ENCODE measurements around the gene PRR35.

Gene PRR35

GRCh38 chr16:551210-551609 lies 9.0 kb upstream of the PRR35 start:
- no peak overlapping the region for H3K9ac ChIP-seq
- no peak overlapping the region for H2AFZ ChIP-seq (ENCODE audit: low read depth)
- no peaks in the 10 kb centered on the region for H3K27me3 ChIP-seq (ENCODE audit: insufficient read depth, low read depth)
- H4K20me1 ChIP-seq (ENCODE audit: insufficient read depth): no peaks in the 10 kb centered on the region
- H3K36me3 ChIP-seq (ENCODE audit: insufficient read depth): no peaks in the 10 kb centered on the region
- no peak overlapping the region for H3K4me3 ChIP-seq (IDR thresholded peaks at IDR 0.05; ENCODE audit: insufficient read depth, low read depth, low read length)
- TF ChIP-seq CTCF (conservative IDR thresholded peaks at IDR 0.05; ENCODE audit: low read depth, low read length): no peak
- no peaks in the 10 kb centered on the region for H3K4me1 ChIP-seq (ENCODE audit: low read depth, poor library complexity, severe bottlenecking)
- no peaks in the 10 kb centered on the region for H3K79me2 ChIP-seq (ENCODE audit: insufficient read depth, low read depth)
- no peak overlapping the region for H3K27ac ChIP-seq
- H3K4me2 ChIP-seq: no peak overlapping the region

- H4K20me1 ChIP-seq (ENCODE audit: insufficient read depth): no peaks in the 10 kb centered on the region
- no peaks in the 10 kb centered on the region for H3K79me2 ChIP-seq (ENCODE audit: insufficient read depth, low read depth)
- H2AFZ ChIP-seq (ENCODE audit: low read depth): no peak overlapping the region
- no peaks in the 10 kb centered on the region for H3K36me3 ChIP-seq (ENCODE audit: insufficient read depth)
- H3K4me1 ChIP-seq (ENCODE audit: low read depth, poor library complexity, severe bottlenecking): no peaks in the 10 kb centered on the region
- no peak overlapping the region for H3K4me2 ChIP-seq
- no peak overlapping the region for H3K4me3 ChIP-seq (IDR thresholded peaks at IDR 0.05; ENCODE audit: insufficient read depth, low read depth, low read length)
- H3K27ac ChIP-seq: no peak overlapping the region
- no peak for TF ChIP-seq CTCF (conservative IDR thresholded peaks at IDR 0.05; ENCODE audit: low read depth, low read length)
- no peak overlapping the region for H3K9ac ChIP-seq
- peaks cover under 1% of the 10 kb centered on the region; the same call in 1 of the 2 replicates for H3K27me3 ChIP-seq (ENCODE audit: insufficient read depth, low read depth)
Observed at GRCh38 chr16:552171-552570, 8.0 kb upstream of the PRR35 start.

GRCh38 chr16:553601-554296 lies 6.4 kb upstream of the PRR35 start:
- no peak overlapping the region for H3K9ac ChIP-seq
- no peaks in the 10 kb centered on the region for H3K4me1 ChIP-seq (ENCODE audit: low read depth, poor library complexity, severe bottlenecking)
- no peaks in the 10 kb centered on the region for H3K36me3 ChIP-seq (ENCODE audit: insufficient read depth)
- H3K27me3 ChIP-seq (ENCODE audit: insufficient read depth, low read depth): peaks cover 15% of the 10 kb centered on the region
- no peak overlapping the region for H3K4me2 ChIP-seq
- H2AFZ ChIP-seq (ENCODE audit: low read depth): no peak overlapping the region
- no peaks in the 10 kb centered on the region for H3K79me2 ChIP-seq (ENCODE audit: insufficient read depth, low read depth)
- H3K27ac ChIP-seq: no peak overlapping the region
- H4K20me1 ChIP-seq (ENCODE audit: insufficient read depth): no peaks in the 10 kb centered on the region
- no peak for TF ChIP-seq CTCF (conservative IDR thresholded peaks at IDR 0.05; ENCODE audit: low read depth, low read length)
- no peak overlapping the region for H3K4me3 ChIP-seq (IDR thresholded peaks at IDR 0.05; ENCODE audit: insufficient read depth, low read depth, low read length)

GRCh38 chr16:554297-554621 lies 5.9 kb upstream of the PRR35 start:
- H2AFZ ChIP-seq (ENCODE audit: low read depth): no peak overlapping the region
- H3K4me2 ChIP-seq: no peak overlapping the region
- no peaks in the 10 kb centered on the region for H3K4me1 ChIP-seq (ENCODE audit: low read depth, poor library complexity, severe bottlenecking)
- H3K27me3 ChIP-seq (ENCODE audit: insufficient read depth, low read depth): peaks cover 19% of the 10 kb centered on the region
- no peaks in the 10 kb centered on the region for H3K36me3 ChIP-seq (ENCODE audit: insufficient read depth)
- no peak overlapping the region for H3K27ac ChIP-seq
- no peaks in the 10 kb centered on the region for H3K79me2 ChIP-seq (ENCODE audit: insufficient read depth, low read depth)
- no peak overlapping the region for H3K9ac ChIP-seq
- no peak for TF ChIP-seq CTCF (conservative IDR thresholded peaks at IDR 0.05; ENCODE audit: low read depth, low read length)
- H3K4me3 ChIP-seq (IDR thresholded peaks at IDR 0.05; ENCODE audit: insufficient read depth, low read depth, low read length): no peak overlapping the region
- H4K20me1 ChIP-seq (ENCODE audit: insufficient read depth): no peaks in the 10 kb centered on the region
